Endothelial cell of umbilical vein (primary cell): Measurements from ENCODE around the gene TMEFF1. TPM values are rescaled to one million over a fixed set of nuclear protein-coding genes. Genes with fewer than 3 reads are reported as not detected.

Experiments used
- BruUV-seq: library from RNA; stranded (reverse); fragments of 400-500 nt; replicated peaks from 2 replicates; lab custom pipeline; 2021; lab: Mats Ljungman, UMichigan
- CTCF ChIA-PET: fragments of 300-600, 350-600 bp; sonication (Branson Sonifier 250); formaldehyde crosslinking; loops from one replicate; lab custom pipeline; 2021; ENCODE audit warnings: antibody characterized with exemption, inconsistent platforms; lab: Charles Lee
- POLR2A ChIA-PET: fragments of 300-600, 350-600 bp; sonication (Branson Sonifier 250); formaldehyde crosslinking; loops from one replicate; lab custom pipeline; 2021; ENCODE audit warnings: antibody characterized with exemption, inconsistent platforms; lab: Charles Lee
- DNase-seq: peaks from one replicate; pipeline ENCODE4 v3.0.0-alpha.2; 2011; ENCODE audit warnings: low read depth, low spot score
- FAIRE-seq: peaks from 2 replicates; lab custom pipeline; 2011; peaks lifted over from hg19 to GRCh38; lab: Jason Lieb, UNC
- H2AFZ ChIP-seq: 2 replicates; pipeline ENCODE4 v1.6.0; 2012; ENCODE audit warnings: low read depth, low read length, control low read depth, inconsistent platforms
- H3K27ac ChIP-seq: 2 replicates; pipeline ENCODE4 v1.5.1; 2011; ENCODE audit warnings: low read depth, mild to moderate bottlenecking, control low read depth, low read length, moderate library complexity; ENCODE audit not compliant: insufficient read depth
- H3K27me3 ChIP-seq, 2 experiments: 2 replicates each; pipeline versions ENCODE4 v1.6.0 to v1.6.1; 2011; ENCODE audit warnings: low read length in 2 of 2, mixed read lengths in 1 of 2; ENCODE audit not compliant: control insufficient read depth in 2 of 2, insufficient read depth in 2 of 2
- H3K36me3 ChIP-seq, 2 experiments: 2 replicates in 1 of 2; 3 replicates in 1 of 2; pipeline ENCODE4 v1.5.1; 2011; ENCODE audit warnings: low read length in 2 of 2, mild to moderate bottlenecking in 1 of 2, moderate library complexity in 1 of 2; ENCODE audit not compliant: control insufficient read depth in 2 of 2, insufficient read depth in 2 of 2; ENCODE audit errors: extremely low read depth in 1 of 2
- H3K4me1 ChIP-seq: 3 replicates; pipeline ENCODE4 v1.5.1; 2011; ENCODE audit warnings: mild to moderate bottlenecking, low read length; ENCODE audit not compliant: control insufficient read depth, insufficient read depth; ENCODE audit errors: extremely low read depth
- H3K4me2 ChIP-seq: 2 replicates; pipeline ENCODE4 v1.6.1; 2011; ENCODE audit warnings: low read length, control low read depth, mixed read lengths; ENCODE audit not compliant: insufficient read depth
- H3K4me3 ChIP-seq, 3 experiments: fragments of 200-600 bp in 1 of 3; sonication (generic), shearing (Covaris generic) in 1 of 3; replicated peaks in 1 of 3; 2 replicates each; pipeline ENCODE4 v1.5.1; 2011 to 2016; ENCODE audit warnings: control low read depth in 3 of 3, low read length in 3 of 3, mild to moderate bottlenecking in 2 of 3, inconsistent platforms in 1 of 3, low read depth in 1 of 3, moderate library complexity in 1 of 3; ENCODE audit not compliant: insufficient read depth in 1 of 3
- H3K79me2 ChIP-seq: 2 replicates; pipeline ENCODE4 v1.6.0; 2012; ENCODE audit warnings: low read length, inconsistent platforms; ENCODE audit not compliant: control insufficient read depth, insufficient read depth
- H3K9ac ChIP-seq: replicated peaks from 2 replicates; pipeline ENCODE3; 2011; ENCODE audit warnings: low read length, control low read depth; ENCODE audit not compliant: insufficient read depth; ENCODE audit errors: extremely low read depth
- H3K9me1 ChIP-seq: replicated peaks from 3 replicates; pipeline ENCODE4 v1.6.0; 2011; ENCODE audit warnings: mild to moderate bottlenecking, low read length; ENCODE audit not compliant: control insufficient read depth, insufficient read depth; ENCODE audit errors: extremely low read depth
- H3K9me3 ChIP-seq: replicated peaks from 2 replicates; pipeline ENCODE4 v1.5.1; 2012; ENCODE audit warnings: low read length, inconsistent platforms; ENCODE audit not compliant: control insufficient read depth, insufficient read depth
- H4K20me1 ChIP-seq: replicated peaks from 2 replicates; pipeline ENCODE3; 2011; ENCODE audit warnings: mild to moderate bottlenecking, low read length; ENCODE audit not compliant: control insufficient read depth, insufficient read depth; ENCODE audit errors: extremely low read depth
- FOS ChIP-seq: IDR thresholded peaks from 2 replicates; pipeline ENCODE4 v1.6.1; 2011; ENCODE audit warnings: mild to moderate bottlenecking, low read length, moderate library complexity, borderline replicate concordance; ENCODE audit not compliant: insufficient read depth
- GATA2 ChIP-seq: IDR thresholded peaks from 2 replicates; pipeline ENCODE4 v1.7.0; 2011; ENCODE audit warnings: low read depth, mild to moderate bottlenecking, moderate library complexity, mixed read lengths, low read length; ENCODE audit not compliant: insufficient read length, insufficient read depth
- JUN ChIP-seq: IDR thresholded peaks from 2 replicates; pipeline ENCODE4 v1.6.1; 2011; ENCODE audit warnings: borderline replicate concordance, low read depth; ENCODE audit not compliant: insufficient read length, insufficient read depth
- MYC ChIP-seq: IDR thresholded peaks from one replicate; pipeline ENCODE4 v1.6.1; 2011; ENCODE audit warnings: mild to moderate bottlenecking, low read depth, low read length
- POLR2A ChIP-seq: IDR thresholded peaks from 2 replicates; pipeline ENCODE4 v1.6.1; 2012; ENCODE audit warnings: low read depth, mild to moderate bottlenecking, control low read depth, low read length
- POLR2AphosphoS5 ChIP-seq: IDR thresholded peaks from 2 replicates; pipeline ENCODE4 v1.6.1; 2012; ENCODE audit warnings: low read depth, mild to moderate bottlenecking, control low read depth, low read length, moderate library complexity; ENCODE audit not compliant: insufficient read depth
- dilution Hi-C: fragments of 300-500 bp; cut with MboI; formaldehyde crosslinking; loops from one replicate; pipeline ENCODE4 v1.15.0; 2019; ENCODE audit warnings: low sequenced_read_pairs; ENCODE audit not compliant: extremely low pct_ligation_motif_present
- intact Hi-C: fragments of 100-400 bp; cut with micrococcal nuclease; formaldehyde crosslinking; loops from one replicate; pipeline ENCODE4 v1.10.0; 2022
- polyA plus RNA-seq, 4 experiments: library from polyadenylated mRNA; depleted of rRNA in 3 of 4; stranded (reverse) in 3 of 4; unstranded in 1 of 4; fragments of >200 nt; gene quantifications; 2 replicates each; pipeline versions ENCODE4 v1.2.1 to v1.2.3, GENCODE V29; 2011 to 2012; ENCODE audit warnings: missing spikeins in 1 of 4
- total RNA-seq: library from RNA; stranded (reverse); gene quantifications from 2 replicates; pipeline ENCODE4 v1.2.3, GENCODE V29; 2021
- TF ChIP-seq, protein P1 (sequence below), 2 donors: IDR thresholded peaks; 1 replicate in 1 of 2; 2 replicates in 1 of 2; pipeline ENCODE4 v1.5.1; 2011; ENCODE audit warnings: low read length in 2 of 2, mild to moderate bottlenecking in 2 of 2, moderate library complexity in 2 of 2, control low read depth in 1 of 2, inconsistent platforms in 1 of 2, low read depth in 1 of 2; ENCODE audit not compliant: insufficient read depth in 1 of 2; ENCODE audit errors: extremely low read depth in 1 of 2
- TF ChIP-seq, protein P2 (sequence below): IDR thresholded peaks from 2 replicates; pipeline ENCODE4 v1.6.1; 2011; ENCODE audit not compliant: insufficient read depth, insufficient read length

Gene TMEFF1
- total and polyA plus RNA-seq, 2 donors (not counting 3 experiments of a cell fraction or from before 2014, with no cell fraction given), result 3.0 to 14.6 TPM

- Histone ChIP-seq H2AFZ (no peak overlapping the region), H3K9me1 (no peaks in the 10 kb centered on the region), H3K4me2 (no peak overlapping the region), H4K20me1 (peaks cover 9% of the 10 kb centered on the region), H3K9me3 (no peaks in the 10 kb centered on the region), H3K79me2 (peaks cover 89% of the 10 kb centered on the region), H3K4me1 (peaks cover 10% of the 10 kb centered on the region), H3K4me3 (no peak overlapping the region), H3K36me3 (peaks cover 2 to 12% of the 10 kb centered on the region in 2 experiments), H3K27ac (no peak overlapping the region), H3K27me3 (no peaks in the 10 kb centered on the region), H3K9ac (no peak overlapping the region)
- ChIA-PET POLR2A (no interaction called here), CTCF (interaction anchor here (0.6 to 0.8 kb wide), 2 partner anchors 27 to 149 kb away, joined by 3 to 4 read pairs; partner anchors contain the start of gene TMEFF1)
- FAIRE-seq, result no peak
- TF ChIP-seq GATA2 (no peak), POLR2A (no peak), JUN (no peak), MYC (no peak), FOS (no peak), POLR2AphosphoS5 (no peak)
- TF ChIP-seq, protein P1, sequence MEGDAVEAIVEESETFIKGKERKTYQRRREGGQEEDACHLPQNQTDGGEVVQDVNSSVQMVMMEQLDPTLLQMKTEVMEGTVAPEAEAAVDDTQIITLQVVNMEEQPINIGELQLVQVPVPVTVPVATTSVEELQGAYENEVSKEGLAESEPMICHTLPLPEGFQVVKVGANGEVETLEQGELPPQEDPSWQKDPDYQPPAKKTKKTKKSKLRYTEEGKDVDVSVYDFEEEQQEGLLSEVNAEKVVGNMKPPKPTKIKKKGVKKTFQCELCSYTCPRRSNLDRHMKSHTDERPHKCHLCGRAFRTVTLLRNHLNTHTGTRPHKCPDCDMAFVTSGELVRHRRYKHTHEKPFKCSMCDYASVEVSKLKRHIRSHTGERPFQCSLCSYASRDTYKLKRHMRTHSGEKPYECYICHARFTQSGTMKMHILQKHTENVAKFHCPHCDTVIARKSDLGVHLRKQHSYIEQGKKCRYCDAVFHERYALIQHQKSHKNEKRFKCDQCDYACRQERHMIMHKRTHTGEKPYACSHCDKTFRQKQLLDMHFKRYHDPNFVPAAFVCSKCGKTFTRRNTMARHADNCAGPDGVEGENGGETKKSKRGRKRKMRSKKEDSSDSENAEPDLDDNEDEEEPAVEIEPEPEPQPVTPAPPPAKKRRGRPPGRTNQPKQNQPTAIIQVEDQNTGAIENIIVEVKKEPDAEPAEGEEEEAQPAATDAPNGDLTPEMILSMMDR (IDR thresholded peaks at IDR 0.05; ENCODE audit: extremely low read depth in 1 of 2, insufficient read depth in 1 of 2, low read depth in 1 of 2, low read length in 2 of 2), result no peak
- TF ChIP-seq, protein P2, sequence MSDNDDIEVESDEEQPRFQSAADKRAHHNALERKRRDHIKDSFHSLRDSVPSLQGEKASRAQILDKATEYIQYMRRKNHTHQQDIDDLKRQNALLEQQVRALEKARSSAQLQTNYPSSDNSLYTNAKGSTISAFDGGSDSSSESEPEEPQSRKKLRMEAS, result no peak
- no peak for DNase-seq
- BruUV-seq, result no TSS peak
- dilution Hi-C loops (loop anchor here (25.0 kb wide), 1 partner anchor 108 kb away; no protein-coding TSS in a partner anchor), intact Hi-C loops (no loop called here)
These were observed 27.6 kb upstream of the TMEFF1 start for GRCh38 chr9:100445161-100445902.
